SK-N-SH treated with all-trans-retinoic acid at 6 μM for 48 hours (cell line): ENCODE results near the gene SLX9.

Experiments used
- ATAC-seq: fragments of 200-7000 bp; cut with Tn5 transposase; 3 replicates; pipeline ENCODE4 v1.9.1; 2020; ENCODE audit warnings: mild to moderate bottlenecking, moderate library complexity
- ARNTL ChIP-seq: fragments of 450-650 bp; formaldehyde crosslinking; IDR thresholded peaks from 2 replicates; pipeline ENCODE4 v1.5.0; 2020; ENCODE audit warnings: low read depth, mild to moderate bottlenecking, moderate library complexity, borderline replicate concordance
- BACH2 ChIP-seq: fragments of 250-450 bp; sonication (Bioruptor Pico); IDR thresholded peaks from 2 replicates; pipeline ENCODE4 v1.9.0; 2021; ENCODE audit warnings: mild to moderate bottlenecking, borderline replicate concordance
- CREB5 ChIP-seq: fragments of 250-450 bp; sonication (Bioruptor Pico); IDR thresholded peaks from 2 replicates; pipeline ENCODE4 v1.5.1; 2020; ENCODE audit warnings: low read depth, mild to moderate bottlenecking, moderate library complexity
- CSRNP3 ChIP-seq: fragments of 250-450 bp; sonication (Bioruptor Pico); IDR thresholded peaks from 2 replicates; pipeline ENCODE4 v1.5.1; 2021; ENCODE audit warnings: mild to moderate bottlenecking, moderate library complexity
- ESRRG ChIP-seq: fragments of 250-450 bp; sonication (Bioruptor Pico); IDR thresholded peaks from 2 replicates; pipeline ENCODE4 v1.6.1; 2021; ENCODE audit warnings: mild to moderate bottlenecking
- GLIS3 ChIP-seq: fragments of 250-450 bp; sonication (Bioruptor Pico); IDR thresholded peaks from 2 replicates; pipeline ENCODE4 v1.5.0; 2020; ENCODE audit warnings: mild to moderate bottlenecking, moderate library complexity
- ISL1 ChIP-seq: fragments of 250-450 bp; sonication (Bioruptor Pico); IDR thresholded peaks from 2 replicates; pipeline ENCODE4 v2.1.2; 2022; ENCODE audit warnings: mild to moderate bottlenecking, moderate library complexity
- OSR1 ChIP-seq: fragments of 250-450 bp; sonication (Bioruptor Pico); IDR thresholded peaks from 2 replicates; pipeline ENCODE4 v1.8.0; 2022; ENCODE audit warnings: moderate library complexity, mild to moderate bottlenecking, inconsistent platforms
- PATZ1 ChIP-seq: fragments of 250-450 bp; sonication (Bioruptor Pico); IDR thresholded peaks from 2 replicates; pipeline ENCODE4 v1.8.0; 2020; ENCODE audit warnings: mild to moderate bottlenecking, moderate library complexity, borderline replicate concordance
- POU6F1 ChIP-seq: fragments of 250-450 bp; sonication (Bioruptor Pico); IDR thresholded peaks from 2 replicates; pipeline ENCODE4 v1.8.0; 2021; ENCODE audit warnings: low read depth, mild to moderate bottlenecking, moderate library complexity, borderline replicate concordance
- RARB ChIP-seq: fragments of 250-450 bp; sonication (Bioruptor Pico); IDR thresholded peaks from 2 replicates; pipeline ENCODE4 v1.8.0; 2021; ENCODE audit warnings: mild to moderate bottlenecking, moderate library complexity
- TCF4 ChIP-seq: fragments of 250-450 bp; sonication (Bioruptor Pico); IDR thresholded peaks from 2 replicates; pipeline ENCODE4 v1.8.0; 2021; ENCODE audit warnings: mild to moderate bottlenecking, moderate library complexity, borderline replicate concordance
- TOX ChIP-seq: fragments of 250-450 bp; sonication (Bioruptor Pico); IDR thresholded peaks from 2 replicates; pipeline ENCODE4 v1.8.0; 2021; ENCODE audit warnings: mild to moderate bottlenecking, moderate library complexity, borderline replicate concordance
- TSHZ2 ChIP-seq: fragments of 250-450 bp; sonication (Bioruptor Pico); IDR thresholded peaks from 2 replicates; pipeline ENCODE4 v1.5.0; 2020; ENCODE audit warnings: mild to moderate bottlenecking, moderate library complexity
- ZC3H10 ChIP-seq: fragments of 250-450 bp; sonication (Bioruptor Pico); IDR thresholded peaks from 2 replicates; pipeline ENCODE4 v1.5.1; 2021; ENCODE audit warnings: mild to moderate bottlenecking, moderate library complexity
- ZFP3 ChIP-seq: fragments of 250-450 bp; sonication (Bioruptor Pico); IDR thresholded peaks from 2 replicates; pipeline ENCODE4 v1.5.0; 2020; ENCODE audit warnings: mild to moderate bottlenecking, moderate library complexity
- ZFP30 ChIP-seq: fragments of 450-650 bp; formaldehyde crosslinking; IDR thresholded peaks from 2 replicates; pipeline ENCODE4 v1.5.0; 2022; ENCODE audit warnings: mild to moderate bottlenecking, moderate library complexity
- ZNF565 ChIP-seq: fragments of 450-650 bp; formaldehyde crosslinking; conservative IDR thresholded peaks from 2 replicates; pipeline ENCODE4 v1.5.0; 2020; ENCODE audit warnings: low read depth, mild to moderate bottlenecking, moderate library complexity
- ZNF70 ChIP-seq: fragments of 450-650 bp; formaldehyde crosslinking; IDR thresholded peaks from 2 replicates; pipeline ENCODE4 v1.5.0; 2020; ENCODE audit warnings: mild to moderate bottlenecking, moderate library complexity
- ZNF8 ChIP-seq: fragments of 450-650 bp; formaldehyde crosslinking; IDR thresholded peaks from 2 replicates; pipeline ENCODE4 v1.5.0; 2020; ENCODE audit warnings: mild to moderate bottlenecking, moderate library complexity

The SLX9 gene

GRCh38 chr21:44911068-44911383 lies 28.8 kb upstream of the SLX9 start:
- no peak for TF ChIP-seq ARNTL (CRISPR knock-in tag)
- no peak for TF ChIP-seq TSHZ2
- TF ChIP-seq, all 23 proteins: peak for 0
- ATAC-seq = no peak

GRCh38 chr21:44911384-44912157 lies 28.3 kb upstream of the SLX9 start:
- peak; percentile 81 for ATAC-seq
- no peak for TF ChIP-seq POU6F1
- no peak for TF ChIP-seq GLIS3
- TF ChIP-seq ZNF565 = no peak
- no peak for TF ChIP-seq ZNF8 (CRISPR knock-in tag)
- TF ChIP-seq TSHZ2 = no peak
- no peak for TF ChIP-seq OSR1
- no peak for TF ChIP-seq RARB (CRISPR knock-in tag)
- TF ChIP-seq CSRNP3 (CRISPR knock-in tag) = no peak
- TF ChIP-seq ZFP3 (CRISPR knock-in tag) = no peak
- no peak for TF ChIP-seq ZNF70 (CRISPR knock-in tag)
- TF ChIP-seq ZFP30 (CRISPR knock-in tag) = no peak
- TF ChIP-seq BACH2 (CRISPR knock-in tag) = no peak
- no peak for TF ChIP-seq TCF4 (CRISPR knock-in tag)
- no peak for TF ChIP-seq PATZ1 (CRISPR knock-in tag)
- no peak for TF ChIP-seq TOX (CRISPR knock-in tag)
- no peak for TF ChIP-seq CREB5 (CRISPR knock-in tag)
- no peak for TF ChIP-seq ESRRG
- no peak for TF ChIP-seq ZC3H10 (CRISPR knock-in tag)
- TF ChIP-seq ARNTL (CRISPR knock-in tag) = no peak
- no peak for TF ChIP-seq ISL1 (CRISPR knock-in tag)
- TF ChIP-seq, all 23 proteins: peak for 0
